IPS-18c (cell line): ENCODE results near the gene WNT1.

Experiments
- H3K4me3 ChIP-seq: 2 replicates; pipeline ENCODE4 v1.7.0; 2013; ENCODE audit warnings: low read depth, mild to moderate bottlenecking, low read length, moderate library complexity; ENCODE audit not compliant: insufficient read depth
- H3K9me3 ChIP-seq: one replicate; pipeline ENCODE4 v1.6.1; 2013; ENCODE audit warnings: mild to moderate bottlenecking, low read length, moderate library complexity; ENCODE audit not compliant: control insufficient read depth, insufficient read depth

Gene WNT1

GRCh38 chr12:48978291-48978740, at the start of gene WNT1:
Gene WNT1 (plus strand): TSS chr12:48978322. CDS start chr12:48978651, 329 bp downstream.
- peak within 1 kb of the TSS; percentile 51 for H3K4me3 ChIP-seq
- H3K9me3 ChIP-seq, result no peaks in the 10 kb centered on the region

GRCh38 chr12:48929551-48929950, 48.6 kb upstream of the WNT1 start:
- Histone ChIP-seq H3K4me3 (no peak overlapping the region), H3K9me3 (no peaks in the 10 kb centered on the region)

- Histone ChIP-seq H3K9me3 (no peaks in the 10 kb centered on the region), H3K4me3 (no peak overlapping the region)
Measured at GRCh38 chr12:48930475-48930874, 47.6 kb upstream of the WNT1 start.

GRCh38 chr12:48932878-48933277, 45.2 kb upstream of the WNT1 start:
- Histone ChIP-seq H3K9me3 (peaks cover 3% of the 10 kb centered on the region), H3K4me3 (no peak overlapping the region)

- Histone ChIP-seq H3K9me3 (peaks cover 3% of the 10 kb centered on the region), H3K4me3 (no peak overlapping the region)
Measured at GRCh38 chr12:48933664-48934311, 44.3 kb upstream of the WNT1 start.

- peaks cover 3% of the 10 kb centered on the region for H3K9me3 ChIP-seq
Measured at GRCh38 chr12:48934312-48934706, 43.8 kb upstream of the WNT1 start.

GRCh38 chr12:48936379-48936979, 41.6 kb upstream of the WNT1 start:
- Histone ChIP-seq H3K4me3 (no peak overlapping the region), H3K9me3 (peaks cover 3% of the 10 kb centered on the region)

More at GRCh38 chr12:48934312-48934706, 43.8 kb upstream of the WNT1 start:
- H3K4me3 ChIP-seq, result no peak overlapping the region

GRCh38 chr12:48937170-48937569, 41.0 kb upstream of the WNT1 start:
- peaks cover 3% of the 10 kb centered on the region for H3K9me3 ChIP-seq
- no peak overlapping the region for H3K4me3 ChIP-seq

- Histone ChIP-seq H3K4me3 (no peak overlapping the region), H3K9me3 (peaks cover 3% of the 10 kb centered on the region)
Measured at GRCh38 chr12:48938805-48939204, 39.3 kb upstream of the WNT1 start.

GRCh38 chr12:48940181-48940580, 37.9 kb upstream of the WNT1 start:
- Histone ChIP-seq H3K9me3 (peaks cover 3% of the 10 kb centered on the region), H3K4me3 (no peak overlapping the region)

- H3K4me3 ChIP-seq, result no peak overlapping the region
- H3K9me3 ChIP-seq, result no peaks in the 10 kb centered on the region
Measured at GRCh38 chr12:48943221-48943620, 34.9 kb upstream of the WNT1 start.

GRCh38 chr12:48946205-48946604, 31.9 kb upstream of the WNT1 start:
- H3K9me3 ChIP-seq, result no peaks in the 10 kb centered on the region
- no peak overlapping the region for H3K4me3 ChIP-seq

- no peak overlapping the region for H3K4me3 ChIP-seq
- no peaks in the 10 kb centered on the region for H3K9me3 ChIP-seq
Measured at GRCh38 chr12:48946943-48947342, 31.2 kb upstream of the WNT1 start.

- Histone ChIP-seq H3K4me3 (no peak overlapping the region), H3K9me3 (no peaks in the 10 kb centered on the region)
Measured at GRCh38 chr12:48947727-48948126, 30.4 kb upstream of the WNT1 start.

GRCh38 chr12:48952691-48953090, 25.4 kb upstream of the WNT1 start:
- no peak overlapping the region for H3K4me3 ChIP-seq

GRCh38 chr12:48954061-48954460, 24.1 kb upstream of the WNT1 start:
- Histone ChIP-seq H3K4me3 (no peak overlapping the region), H3K9me3 (no peaks in the 10 kb centered on the region)

More at GRCh38 chr12:48952691-48953090, 25.4 kb upstream of the WNT1 start:
- no peaks in the 10 kb centered on the region for H3K9me3 ChIP-seq

GRCh38 chr12:48954841-48955501, 23.2 kb upstream of the WNT1 start:
- H3K9me3 ChIP-seq, result no peaks in the 10 kb centered on the region
- peak overlapping the region; percentile 99 for H3K4me3 ChIP-seq
